Measurements from ENCODE around the gene CDV3.

GRCh38 chr3:133593243-133593642 is 19.8 kb downstream of the CDV3 start:
- TF ChIP-seq CTCF (conservative IDR thresholded peaks at IDR 0.05; ENCODE audit: low read length) (no peak), EZH2phosphoT487 (IDR thresholded peaks at IDR 0.05; ENCODE audit: borderline replicate concordance, low read depth, low read length) (no peak)
